Measurements from ENCODE around the gene CLDN1.
A peak's percentile ranks its signal among the peaks of the same experiment; 100 is the strongest.

CLDN1 gene

DNA sequence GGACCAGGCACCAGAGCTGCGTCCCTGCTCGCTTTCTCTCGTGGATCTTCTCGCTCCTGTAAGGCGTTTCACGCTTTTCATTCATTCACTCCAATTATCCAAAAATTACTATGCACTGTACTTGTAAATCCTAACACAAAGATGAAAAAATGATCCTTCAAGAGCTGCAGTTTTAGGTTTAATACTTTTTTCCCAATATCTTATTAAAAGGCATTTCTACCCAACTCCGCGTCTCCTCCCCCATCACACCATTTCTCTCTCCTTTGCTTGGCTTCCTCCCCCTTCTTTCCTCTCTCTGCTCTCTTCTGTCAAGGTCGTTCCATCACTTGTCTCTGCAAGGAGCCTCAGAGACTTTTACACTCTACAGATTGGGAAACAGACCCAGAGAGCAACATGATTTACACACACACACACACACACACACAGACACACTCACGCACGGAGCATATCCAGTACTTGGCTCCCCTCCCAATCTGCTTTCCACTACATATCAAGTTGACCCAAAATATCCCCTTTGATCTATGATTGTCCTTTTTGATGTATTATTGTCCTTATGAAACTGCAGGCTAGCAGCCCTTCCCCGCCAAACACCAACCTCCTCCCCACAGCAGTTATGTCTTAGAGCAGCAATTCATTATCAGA lies 479 bp upstream of the CLDN1 start:
- no peaks in the 10 kb centered on the region for H3K27me3 ChIP-seq (ENCODE audit: insufficient read depth, low read depth, severe bottlenecking)
- H3K27ac ChIP-seq, result no peak overlapping the region

DNA sequence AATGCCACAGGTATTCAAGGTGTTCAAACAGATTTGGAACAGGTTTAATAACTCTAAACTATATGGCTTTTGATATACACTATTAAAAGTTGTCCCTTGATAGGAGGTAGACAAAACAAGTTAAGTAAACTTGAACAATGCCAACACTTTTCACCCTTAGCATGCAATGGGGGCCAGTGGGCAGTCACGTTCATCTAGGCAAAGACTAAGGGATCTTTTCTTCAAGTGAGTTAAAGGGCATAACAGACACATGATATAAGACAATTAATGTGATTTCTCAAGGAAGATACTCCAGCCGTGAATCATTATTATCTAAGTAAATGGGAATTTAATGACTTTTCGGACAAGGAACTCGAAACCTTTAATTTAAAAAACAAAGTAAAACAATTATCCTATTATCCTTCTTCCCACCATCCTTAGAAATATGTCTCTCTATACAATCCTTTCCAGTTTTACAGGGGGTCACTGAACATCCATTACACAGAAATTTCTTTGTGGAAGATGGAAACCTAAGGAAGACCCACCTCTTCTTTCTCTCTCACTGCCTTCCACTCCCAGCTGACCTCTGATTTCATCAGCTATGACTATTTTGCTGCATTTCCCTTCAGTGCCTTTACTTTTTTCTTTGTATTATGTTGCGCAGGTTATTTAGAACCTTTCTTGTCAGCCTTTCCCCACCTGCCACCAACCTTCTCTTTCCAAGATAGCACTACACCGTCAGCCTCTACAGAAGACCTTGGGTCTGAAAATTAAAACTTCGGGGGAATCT lies 1.5 kb downstream of the CLDN1 start:
- TF ChIP-seq, protein P1, sequence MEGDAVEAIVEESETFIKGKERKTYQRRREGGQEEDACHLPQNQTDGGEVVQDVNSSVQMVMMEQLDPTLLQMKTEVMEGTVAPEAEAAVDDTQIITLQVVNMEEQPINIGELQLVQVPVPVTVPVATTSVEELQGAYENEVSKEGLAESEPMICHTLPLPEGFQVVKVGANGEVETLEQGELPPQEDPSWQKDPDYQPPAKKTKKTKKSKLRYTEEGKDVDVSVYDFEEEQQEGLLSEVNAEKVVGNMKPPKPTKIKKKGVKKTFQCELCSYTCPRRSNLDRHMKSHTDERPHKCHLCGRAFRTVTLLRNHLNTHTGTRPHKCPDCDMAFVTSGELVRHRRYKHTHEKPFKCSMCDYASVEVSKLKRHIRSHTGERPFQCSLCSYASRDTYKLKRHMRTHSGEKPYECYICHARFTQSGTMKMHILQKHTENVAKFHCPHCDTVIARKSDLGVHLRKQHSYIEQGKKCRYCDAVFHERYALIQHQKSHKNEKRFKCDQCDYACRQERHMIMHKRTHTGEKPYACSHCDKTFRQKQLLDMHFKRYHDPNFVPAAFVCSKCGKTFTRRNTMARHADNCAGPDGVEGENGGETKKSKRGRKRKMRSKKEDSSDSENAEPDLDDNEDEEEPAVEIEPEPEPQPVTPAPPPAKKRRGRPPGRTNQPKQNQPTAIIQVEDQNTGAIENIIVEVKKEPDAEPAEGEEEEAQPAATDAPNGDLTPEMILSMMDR (IDR thresholded peaks at IDR 0.05; ENCODE audit: low read depth, low read length), result no peak
- DNase-seq, result no peak
- Histone ChIP-seq H3K27me3 (ENCODE audit: insufficient read depth, low read depth, severe bottlenecking) (no peaks in the 10 kb centered on the region), H3K27ac (no peak overlapping the region), H3K9me3 (ENCODE audit: severe bottlenecking) (no peaks in the 10 kb centered on the region), H3K4me3 (ENCODE audit: low read depth, low read length) (no peak overlapping the region), H3K36me3 (no peaks in the 10 kb centered on the region)

More for the DNA sequence above, 479 bp upstream of the CLDN1 start:
- H3K9me3 ChIP-seq (ENCODE audit: severe bottlenecking), result no peaks in the 10 kb centered on the region
- H3K36me3 ChIP-seq, result no peaks in the 10 kb centered on the region
- TF ChIP-seq, protein P1 (IDR thresholded peaks at IDR 0.05; ENCODE audit: low read depth, low read length), result no peak
- no peak for DNase-seq
- H3K4me3 ChIP-seq (ENCODE audit: low read depth, low read length), result peak overlapping the region; percentile 50

DNA sequence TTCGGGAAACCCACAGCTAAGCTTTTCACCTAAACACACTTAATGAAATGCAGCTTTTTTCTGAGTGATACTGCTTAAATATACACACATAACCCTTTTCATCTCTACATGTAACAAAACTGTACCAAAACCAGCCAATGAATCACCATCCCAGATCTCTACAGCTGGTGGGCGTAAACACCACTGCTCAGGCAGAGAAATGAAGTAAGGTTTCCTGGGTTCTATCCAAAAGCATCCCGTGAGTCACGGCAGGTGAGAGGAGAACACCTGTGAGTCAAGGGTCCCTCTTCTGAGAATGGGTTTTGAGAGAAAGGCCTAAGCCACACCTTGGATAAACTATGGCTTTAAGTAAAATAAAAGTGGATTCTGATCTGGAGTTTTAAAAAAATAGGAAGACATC lies 2.6 kb downstream of the CLDN1 start:
- Histone ChIP-seq H3K27ac (no peak overlapping the region), H3K9me3 (ENCODE audit: severe bottlenecking) (no peaks in the 10 kb centered on the region), H3K4me3 (ENCODE audit: low read depth, low read length) (no peak overlapping the region), H3K27me3 (ENCODE audit: insufficient read depth, low read depth, severe bottlenecking) (no peaks in the 10 kb centered on the region), H3K36me3 (no peaks in the 10 kb centered on the region)
- no peak for DNase-seq
- TF ChIP-seq, protein P1 (IDR thresholded peaks at IDR 0.05; ENCODE audit: low read depth, low read length), result no peak

DNA sequence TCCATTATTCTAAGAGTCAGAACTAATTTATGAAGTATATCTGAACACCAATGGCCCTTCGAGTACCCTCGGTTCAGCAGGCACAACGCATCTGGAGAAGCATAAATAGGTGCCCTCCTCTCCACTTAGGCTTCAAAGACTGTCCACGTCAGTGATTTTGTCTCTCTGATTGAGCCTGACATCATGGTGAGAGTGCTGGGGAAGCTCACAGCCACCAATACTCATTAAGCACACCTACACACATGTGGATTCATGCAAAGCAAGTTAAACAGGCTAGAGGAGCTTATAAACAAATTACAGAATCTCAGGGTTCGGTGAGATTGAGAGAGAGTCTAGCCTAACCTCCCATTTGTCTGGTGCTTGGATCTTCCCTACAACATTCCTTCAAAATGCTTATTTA lies 3.6 kb downstream of the CLDN1 start:
- H3K36me3 ChIP-seq, result no peaks in the 10 kb centered on the region
- TF ChIP-seq, protein P1 (IDR thresholded peaks at IDR 0.05; ENCODE audit: low read depth, low read length), result no peak
- no peak overlapping the region for H3K4me3 ChIP-seq (ENCODE audit: low read depth, low read length)

DNA sequence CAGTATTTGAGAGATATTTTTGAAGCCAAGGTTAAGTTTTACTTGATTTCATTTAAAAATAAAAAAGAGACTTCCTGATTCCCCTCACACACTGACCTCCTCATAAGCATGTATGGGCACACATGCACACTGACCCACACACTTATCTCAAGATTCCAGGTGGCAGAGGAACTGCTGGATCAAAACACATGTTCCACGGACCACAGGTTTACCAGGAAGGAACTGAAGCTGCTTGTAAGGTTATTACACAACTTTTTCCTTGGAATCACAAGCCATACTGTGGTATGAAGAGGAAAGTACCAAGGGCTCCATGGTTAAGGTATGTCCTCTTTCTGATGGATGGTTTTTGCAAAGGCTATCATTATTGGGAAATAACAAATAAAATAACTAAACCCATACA lies 7.5 kb downstream of the CLDN1 start:
- DNase-seq, result no peak
- Histone ChIP-seq H3K27me3 (ENCODE audit: insufficient read depth, low read depth, severe bottlenecking) (no peaks in the 10 kb centered on the region), H3K27ac (no peak overlapping the region), H3K36me3 (no peaks in the 10 kb centered on the region), H3K4me3 (ENCODE audit: low read depth, low read length) (no peak overlapping the region), H3K9me3 (ENCODE audit: severe bottlenecking) (no peaks in the 10 kb centered on the region)
- TF ChIP-seq, protein P1 (IDR thresholded peaks at IDR 0.05; ENCODE audit: low read depth, low read length), result no peak

More for the DNA sequence above, 3.6 kb downstream of the CLDN1 start:
- Histone ChIP-seq H3K9me3 (ENCODE audit: severe bottlenecking) (no peaks in the 10 kb centered on the region), H3K27ac (no peak overlapping the region), H3K27me3 (ENCODE audit: insufficient read depth, low read depth, severe bottlenecking) (no peaks in the 10 kb centered on the region)
- DNase-seq, result no peak

All from WERI-Rb-1 (cell line).